AG04450 (cell line): ENCODE results near the gene PTGIS. TPM values are rescaled to one million over a fixed set of nuclear protein-coding genes. Genes with fewer than 3 reads are reported as not detected.

Source experiments
- CTCF ChIA-PET: fragments of 300-600, 350-600 bp; formaldehyde crosslinking; extraction: SDS; loops from one replicate; lab custom pipeline; 2022; ENCODE audit warnings: antibody characterized with exemption, inconsistent platforms; lab: Charles Lee
- POLR2A ChIA-PET: fragments of 350-600 bp; formaldehyde crosslinking; extraction: SDS; loops from one replicate; lab custom pipeline; 2021; ENCODE audit warnings: antibody characterized with exemption, inconsistent platforms; lab: Yijun Ruan, JAX
- DNase-seq: peaks from one replicate; pipeline ENCODE4 v3.0.0-alpha.2; 2011; ENCODE audit warnings: low read depth, low spot score
- H3K27ac ChIP-seq: one replicate; pipeline ENCODE4 v1.5.1; 2012; ENCODE audit warnings: low read depth, low read length, control low read depth
- H3K27me3 ChIP-seq: one replicate; pipeline ENCODE4 v1.6.0; 2012; ENCODE audit warnings: low read length; ENCODE audit not compliant: control insufficient read depth, insufficient read depth
- H3K4me3 ChIP-seq: 2 replicates; pipeline ENCODE4 v1.5.1; 2011; ENCODE audit warnings: mild to moderate bottlenecking, low read depth, low read length, control low read depth
- H3K9me3 ChIP-seq: 2 replicates; pipeline ENCODE4 v1.5.1; 2012; ENCODE audit warnings: low read length; ENCODE audit not compliant: control insufficient read depth, insufficient read depth
- polyA plus RNA-seq: library from polyadenylated mRNA; depleted of rRNA; stranded (reverse); fragments of >200 nt; gene quantifications from 2 replicates; pipeline ENCODE4 v1.2.3, GENCODE V29; 2011
- TF ChIP-seq, protein P1 (sequence below): IDR thresholded peaks from 2 replicates; pipeline ENCODE4 v1.5.1; 2011; ENCODE audit warnings: low read depth, low read length, control low read depth, inconsistent platforms

PTGIS gene
- polyA plus RNA-seq, 1 experiment: 8.1 TPM

DNA sequence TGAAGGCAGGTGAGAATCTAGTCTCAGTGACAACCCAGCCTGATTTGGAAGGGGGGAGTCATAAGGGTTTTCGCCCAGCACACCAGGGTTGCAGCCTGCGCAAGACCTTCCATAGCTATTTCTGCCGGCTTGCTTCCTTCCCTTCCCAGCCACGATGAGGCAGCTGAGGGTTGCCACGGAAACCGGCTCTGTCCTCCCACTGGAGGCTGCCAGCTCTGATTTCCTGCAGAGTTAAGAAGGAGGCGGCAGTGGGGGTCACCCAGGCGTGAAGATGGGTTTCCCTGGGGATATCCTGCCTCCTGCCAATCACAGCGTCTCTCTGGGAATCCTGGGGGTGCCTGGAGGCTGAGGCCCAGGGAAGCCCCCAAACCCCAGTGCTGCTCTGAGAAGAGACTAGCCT is 62.4 kb downstream of the PTGIS start:
- Histone ChIP-seq H3K9me3 (peaks cover 4% of the 10 kb centered on the region; the same call in 1 of the 2 replicates), H3K27me3 (peaks cover 19% of the 10 kb centered on the region), H3K4me3 (no peak overlapping the region), H3K27ac (no peak overlapping the region)
- TF ChIP-seq, protein P1, sequence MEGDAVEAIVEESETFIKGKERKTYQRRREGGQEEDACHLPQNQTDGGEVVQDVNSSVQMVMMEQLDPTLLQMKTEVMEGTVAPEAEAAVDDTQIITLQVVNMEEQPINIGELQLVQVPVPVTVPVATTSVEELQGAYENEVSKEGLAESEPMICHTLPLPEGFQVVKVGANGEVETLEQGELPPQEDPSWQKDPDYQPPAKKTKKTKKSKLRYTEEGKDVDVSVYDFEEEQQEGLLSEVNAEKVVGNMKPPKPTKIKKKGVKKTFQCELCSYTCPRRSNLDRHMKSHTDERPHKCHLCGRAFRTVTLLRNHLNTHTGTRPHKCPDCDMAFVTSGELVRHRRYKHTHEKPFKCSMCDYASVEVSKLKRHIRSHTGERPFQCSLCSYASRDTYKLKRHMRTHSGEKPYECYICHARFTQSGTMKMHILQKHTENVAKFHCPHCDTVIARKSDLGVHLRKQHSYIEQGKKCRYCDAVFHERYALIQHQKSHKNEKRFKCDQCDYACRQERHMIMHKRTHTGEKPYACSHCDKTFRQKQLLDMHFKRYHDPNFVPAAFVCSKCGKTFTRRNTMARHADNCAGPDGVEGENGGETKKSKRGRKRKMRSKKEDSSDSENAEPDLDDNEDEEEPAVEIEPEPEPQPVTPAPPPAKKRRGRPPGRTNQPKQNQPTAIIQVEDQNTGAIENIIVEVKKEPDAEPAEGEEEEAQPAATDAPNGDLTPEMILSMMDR: no peak
- ChIA-PET POLR2A (no interaction called here), CTCF (interaction anchor here (0.9 to 3.9 kb wide), 3 partner anchors 8 to 172 kb away, joined by 5 to 24 read pairs (median 8); no protein-coding TSS in a partner anchor)
- no peak for DNase-seq

DNA sequence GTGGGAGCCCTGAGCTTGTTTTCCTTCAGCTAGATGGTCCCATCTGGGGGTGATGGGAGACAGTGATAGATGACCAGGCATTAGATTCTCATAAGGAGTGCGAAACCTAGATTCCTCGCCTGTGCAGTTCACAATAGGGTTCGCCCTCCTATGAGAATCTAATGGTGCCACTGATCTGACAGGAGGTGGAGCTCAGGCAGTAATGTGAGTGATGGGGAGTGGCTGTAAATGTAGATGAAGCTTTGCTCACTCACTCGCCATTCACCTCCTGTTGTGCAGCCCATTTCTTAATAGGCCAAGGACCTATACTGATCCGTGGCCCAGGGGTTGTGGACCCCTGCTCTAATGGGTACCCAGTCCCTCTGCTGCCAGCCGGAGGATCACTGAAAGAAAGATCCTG is 64.8 kb downstream of the PTGIS start:
- TF ChIP-seq, protein P1: no peak
- no peak for DNase-seq
- H3K9me3 ChIP-seq: peaks cover 4% of the 10 kb centered on the region; the same call in 1 of the 2 replicates
- ChIA-PET CTCF (no interaction called here), POLR2A (no interaction called here)
- no peak overlapping the region for H3K4me3 ChIP-seq
- peaks cover 24% of the 10 kb centered on the region for H3K27me3 ChIP-seq
- no peak overlapping the region for H3K27ac ChIP-seq

DNA sequence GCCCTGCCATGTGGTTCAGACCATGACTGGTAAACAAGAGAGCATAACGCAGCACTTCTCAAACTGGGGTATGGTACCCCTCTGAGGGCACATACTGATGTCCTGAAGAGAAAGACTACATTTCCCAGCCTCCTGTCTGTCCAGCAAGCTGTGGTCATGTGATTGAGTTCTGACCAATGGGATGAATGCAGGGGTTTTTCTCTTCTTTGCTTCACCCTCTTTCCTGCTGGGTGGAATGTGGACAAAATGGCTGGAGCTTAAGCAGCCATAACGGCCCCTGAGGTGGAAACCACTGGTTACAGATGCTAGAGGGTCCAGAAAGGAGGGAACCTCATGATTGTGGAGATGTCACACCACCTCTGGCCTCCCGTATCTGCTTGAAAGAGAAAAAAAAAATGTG is 66.0 kb downstream of the PTGIS start:
- TF ChIP-seq, protein P1: no peak
- Histone ChIP-seq H3K9me3 (peaks cover 4% of the 10 kb centered on the region; the same call in 1 of the 2 replicates), H3K27ac (no peak overlapping the region), H3K4me3 (no peak overlapping the region), H3K27me3 (peaks cover 16% of the 10 kb centered on the region)
- DNase-seq: no peak
- POLR2A ChIA-PET: no interaction called here
- CTCF ChIA-PET: no interaction called here

DNA sequence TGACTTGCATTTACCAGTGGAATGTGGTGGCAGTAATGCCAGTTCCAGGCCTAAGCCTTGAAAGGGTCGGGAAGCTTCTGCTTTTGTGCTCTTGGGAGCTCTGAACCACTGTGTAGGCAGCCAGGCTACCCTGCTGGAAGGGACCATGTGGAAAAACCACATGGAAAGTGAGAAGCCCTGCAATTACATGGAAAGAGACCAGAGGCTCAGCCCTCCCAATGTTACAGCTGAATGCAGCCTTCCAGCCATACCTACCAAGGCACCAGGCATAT is 70.6 kb downstream of the PTGIS start:
- no peak for DNase-seq
- peaks cover 4% of the 10 kb centered on the region; the same call in 1 of the 2 replicates for H3K9me3 ChIP-seq
- ChIA-PET POLR2A (no interaction called here), CTCF (interaction anchor here (1.7 kb wide), 1 partner anchor 9 kb away, joined by 8 read pairs; no protein-coding TSS in a partner anchor)
- H3K4me3 ChIP-seq: no peak overlapping the region
- peaks cover 12% of the 10 kb centered on the region for H3K27me3 ChIP-seq
- H3K27ac ChIP-seq: no peak overlapping the region
- TF ChIP-seq, protein P1: no peak

DNA sequence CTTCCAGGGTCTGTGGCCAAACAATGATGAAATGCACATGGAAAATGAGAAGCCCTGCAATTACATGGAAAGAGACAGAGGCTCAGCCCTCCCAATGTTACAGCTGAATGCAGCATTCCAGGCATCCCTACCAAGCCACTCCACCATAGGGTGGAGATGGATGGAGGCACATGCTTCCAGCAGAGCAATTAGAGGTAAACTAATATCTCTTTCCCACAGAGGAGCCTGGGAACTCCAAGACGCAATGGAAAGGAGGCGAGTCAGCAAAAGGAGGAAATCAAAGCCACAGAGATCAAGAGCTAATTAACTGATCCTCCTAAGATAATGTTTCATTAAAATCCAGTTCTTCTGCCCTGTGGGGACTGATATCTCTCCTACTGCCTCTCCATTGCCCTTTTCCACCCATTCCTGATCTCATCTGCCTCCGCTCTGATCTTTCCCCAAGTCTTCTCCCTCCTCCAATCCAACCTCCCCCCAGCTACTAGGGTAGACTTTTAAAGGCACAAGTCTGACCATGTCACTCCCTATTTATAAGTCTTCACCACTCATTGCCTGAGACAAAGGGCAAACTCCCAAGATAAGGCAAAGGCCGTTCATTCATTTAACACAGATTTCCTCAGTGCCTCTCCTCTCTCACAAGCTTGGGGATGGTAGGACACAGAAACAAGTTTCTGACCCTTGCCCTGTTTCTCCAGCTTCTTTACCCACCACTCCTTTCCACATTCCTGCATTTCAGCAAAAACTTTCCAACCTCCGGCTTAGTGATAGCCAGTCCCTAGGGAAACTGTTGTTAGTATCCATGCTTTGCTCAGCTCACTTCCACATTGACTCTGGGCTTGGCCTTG is 71.2 kb downstream of the PTGIS start:
- ChIA-PET CTCF (interaction anchor here (1.7 kb wide), 1 partner anchor 10 kb away, joined by 8 read pairs; no protein-coding TSS in a partner anchor), POLR2A (no interaction called here)
- no peak for DNase-seq
- Histone ChIP-seq H3K4me3 (no peak overlapping the region), H3K27me3 (peaks cover 14% of the 10 kb centered on the region), H3K9me3 (no peaks in the 10 kb centered on the region), H3K27ac (no peak overlapping the region)
- TF ChIP-seq, protein P1: no peak
